ENCODE measurements around the gene ARHGAP45.
"Not testable (repeated sequence)": the region's sequence is repeated elsewhere in the genome, so short reads cannot be mapped to it uniquely, and the experiment has no call there.

ARHGAP45 gene

DNA sequence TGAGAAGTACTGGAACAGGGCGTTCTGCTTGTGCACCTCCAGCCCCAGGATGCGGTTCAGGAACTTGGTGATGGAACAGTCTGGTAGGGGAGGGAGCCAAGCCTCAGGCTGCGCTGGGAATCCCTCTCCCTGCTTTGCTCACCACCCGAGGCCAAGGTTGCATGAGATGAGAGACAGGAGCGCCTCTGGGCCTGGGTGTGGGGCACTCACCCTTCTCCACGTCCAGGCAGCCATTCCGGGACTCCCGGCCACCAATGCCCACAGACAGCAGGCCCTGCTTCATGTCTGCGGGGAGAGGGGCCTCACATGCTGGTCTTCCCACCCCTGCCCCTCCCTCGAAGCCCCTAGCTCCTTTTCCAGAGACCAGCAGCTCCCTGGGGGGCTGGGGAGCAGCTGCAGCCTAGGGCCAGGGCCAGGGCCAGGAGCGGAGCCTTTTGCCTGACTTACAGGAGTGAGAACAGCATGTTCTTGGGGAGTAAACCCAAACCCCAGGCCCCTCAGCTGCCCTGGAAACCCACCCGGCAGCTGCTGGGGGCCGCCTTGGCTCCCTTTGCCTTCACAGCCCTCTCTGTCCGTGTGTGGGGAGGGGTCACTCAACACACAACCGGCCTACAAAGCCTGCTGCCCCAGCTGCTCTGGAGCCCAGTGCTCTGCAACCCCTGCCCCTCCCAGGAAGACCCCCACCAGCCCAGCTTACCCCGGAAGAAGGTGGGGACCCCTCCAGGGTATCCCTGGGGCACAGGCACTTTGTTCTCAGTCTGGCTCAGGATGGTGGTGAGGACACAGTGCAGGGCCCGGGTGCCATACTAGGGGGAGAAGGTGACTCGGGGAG is 44.1 kb downstream of the ARHGAP45 start:
- Mint-ChIP-seq H3K27ac (no peak overlapping the region), H3K4me3 (no peak overlapping the region), H3K36me3 (ENCODE audit: low read depth) (peaks cover 95% of the 10 kb centered on the region), H3K4me1 (ENCODE audit: low read depth) (peaks cover 42% of the 10 kb centered on the region), H3K27me3 (no peaks in the 10 kb centered on the region), H3K9me3 (no peaks in the 10 kb centered on the region)
- intact Hi-C loops (cut with micrococcal nuclease): loop anchor here (5.0 kb wide), 1 partner anchor 81 kb away; no protein-coding TSS in a partner anchor

DNA sequence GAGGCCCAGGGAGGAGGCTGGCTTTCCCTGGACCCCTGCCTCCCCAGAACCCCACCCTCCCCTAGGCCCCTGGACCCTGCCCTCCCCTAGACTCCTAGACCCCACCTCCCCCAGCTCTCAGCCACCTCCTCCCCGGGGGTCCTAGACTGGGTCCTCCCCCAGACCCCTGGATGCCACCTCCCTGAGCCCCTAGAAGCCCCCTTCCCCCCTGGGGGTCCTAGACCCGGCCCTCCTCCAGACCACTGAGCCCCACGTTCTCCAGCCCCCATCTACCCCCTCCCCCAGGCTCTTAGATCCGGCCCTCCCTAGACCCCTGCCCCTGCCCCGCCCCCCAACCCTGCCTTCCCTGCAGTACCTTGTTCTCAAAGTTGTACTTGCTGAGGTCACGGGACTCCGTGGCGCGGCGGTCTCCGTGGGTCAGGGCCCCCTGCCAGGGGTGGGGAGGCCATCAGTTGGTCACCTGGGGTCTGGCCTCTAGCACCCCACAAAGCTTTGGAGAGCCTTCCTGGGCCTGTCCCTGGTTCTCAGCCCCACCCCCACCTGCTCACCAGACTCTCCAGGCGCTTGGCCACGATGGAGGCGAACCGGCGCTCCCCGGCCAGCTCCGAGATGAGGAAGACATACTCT is 44.8 kb downstream of the ARHGAP45 start:
- Mint-ChIP-seq H3K9me3 (no peaks in the 10 kb centered on the region), H3K4me3 (no peak overlapping the region), H3K36me3 (ENCODE audit: low read depth) (peaks cover 95% of the 10 kb centered on the region), H3K4me1 (ENCODE audit: low read depth) (peaks cover 36% of the 10 kb centered on the region), H3K27me3 (no peaks in the 10 kb centered on the region), H3K27ac (no peak overlapping the region)
- intact Hi-C loops (cut with micrococcal nuclease): loop anchor here (5.0 kb wide), 1 partner anchor 81 kb away; no protein-coding TSS in a partner anchor

DNA sequence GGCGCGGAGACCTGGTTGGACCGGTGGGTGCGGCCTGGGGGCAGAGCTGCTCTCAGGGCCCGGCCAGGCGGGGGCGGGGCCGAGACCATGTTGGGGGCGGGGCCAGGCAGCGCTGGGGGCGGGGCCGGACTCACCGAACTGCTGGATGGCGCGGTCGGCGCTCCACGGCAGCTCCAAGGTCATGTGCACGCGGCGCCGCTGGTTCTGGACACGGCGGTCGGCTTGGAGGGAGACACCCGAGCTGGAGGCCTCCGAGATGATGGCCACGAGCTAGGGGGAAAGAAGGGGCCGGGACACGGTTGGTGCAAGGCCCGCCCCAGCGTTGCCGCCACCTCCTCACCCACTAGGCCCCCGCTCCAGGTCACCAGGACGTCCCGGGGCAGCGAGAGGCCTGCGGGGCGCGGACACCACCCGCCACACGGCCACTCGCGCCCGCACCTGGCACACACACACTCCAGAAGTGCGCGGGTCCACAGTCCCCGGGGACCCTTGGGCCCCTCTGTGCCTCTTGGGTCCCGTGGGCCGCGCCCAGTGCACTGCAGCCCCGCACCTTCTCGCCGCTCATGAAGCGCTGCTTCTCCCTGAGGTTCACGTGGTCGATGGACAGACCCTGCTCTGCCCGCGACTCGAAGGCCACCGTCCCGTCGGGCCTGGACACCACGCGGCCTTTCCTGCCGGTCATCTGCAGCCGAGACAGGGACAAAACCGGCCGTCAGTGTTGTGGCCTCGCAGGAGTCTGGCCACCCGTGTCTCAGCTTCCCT is 45.5 kb downstream of the ARHGAP45 start:
- H3K36me3 Mint-ChIP-seq (ENCODE audit: low read depth): peaks cover 95% of the 10 kb centered on the region
- no peak overlapping the region for H3K4me3 Mint-ChIP-seq
- H3K4me1 Mint-ChIP-seq (ENCODE audit: low read depth): peaks cover 33% of the 10 kb centered on the region
- peak overlapping the region; percentile 67 for H3K27ac Mint-ChIP-seq
- no peaks in the 10 kb centered on the region for H3K9me3 Mint-ChIP-seq
- intact Hi-C loops (cut with micrococcal nuclease): loop anchor here (5.0 kb wide), 1 partner anchor 80 kb away; no protein-coding TSS in a partner anchor
- H3K27me3 Mint-ChIP-seq: no peaks in the 10 kb centered on the region

DNA sequence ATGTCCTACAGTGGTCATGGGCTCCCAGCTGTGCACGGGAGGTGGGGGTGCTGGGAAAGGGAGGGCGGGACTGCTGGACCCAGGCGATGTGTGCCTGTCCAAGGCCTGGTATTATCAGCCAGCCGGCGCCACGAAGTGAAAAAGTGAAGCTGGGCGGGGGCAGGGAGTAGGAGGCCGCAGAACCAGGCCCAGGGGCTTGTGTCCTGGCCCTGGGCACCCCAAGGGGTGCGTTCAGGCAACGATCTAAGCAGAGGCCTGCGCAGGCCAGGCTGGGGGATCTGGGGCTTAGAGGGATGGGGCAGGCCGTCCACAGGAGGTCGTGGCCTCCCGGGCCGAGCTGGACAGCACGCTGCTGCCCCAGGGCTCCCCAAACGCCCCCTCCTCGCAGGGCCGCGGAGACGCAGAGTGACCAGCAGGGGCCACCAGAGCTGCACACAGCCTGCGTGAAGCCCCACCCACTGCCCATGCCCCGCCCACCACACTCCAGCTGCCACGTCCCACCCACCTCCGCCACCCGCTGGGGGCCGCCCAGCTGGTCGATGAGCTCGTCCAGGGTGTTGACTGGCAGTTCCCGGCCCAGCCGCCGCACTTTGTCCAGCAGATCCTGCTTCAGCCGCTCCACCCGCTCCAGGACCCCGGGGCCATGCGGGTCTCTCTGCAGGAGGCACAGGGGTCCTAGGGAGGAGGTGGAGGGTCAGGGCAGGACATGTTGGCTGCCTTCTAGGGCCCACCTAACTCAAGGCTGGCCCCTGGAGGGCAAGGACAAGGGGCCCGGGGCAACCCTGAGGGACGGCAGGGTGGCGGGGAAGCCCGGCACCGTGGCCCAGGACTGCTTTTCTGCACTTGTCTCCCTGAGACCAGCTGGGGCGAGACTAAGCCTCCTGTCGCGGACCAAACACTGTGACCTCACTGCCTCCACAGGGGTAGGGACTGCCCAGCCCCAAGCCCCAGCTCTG is 46.3 kb downstream of the ARHGAP45 start:
- Mint-ChIP-seq H3K4me1 (ENCODE audit: low read depth) (peaks cover 34% of the 10 kb centered on the region), H3K9me3 (no peaks in the 10 kb centered on the region), H3K36me3 (ENCODE audit: low read depth) (peaks cover 100% of the 10 kb centered on the region), H3K27me3 (no peaks in the 10 kb centered on the region), H3K27ac (peak overlapping the region; percentile 67), H3K4me3 (no peak overlapping the region)
- intact Hi-C loops (cut with micrococcal nuclease): loop anchor here (5.0 kb wide), 1 partner anchor 79 kb away; no protein-coding TSS in a partner anchor

DNA sequence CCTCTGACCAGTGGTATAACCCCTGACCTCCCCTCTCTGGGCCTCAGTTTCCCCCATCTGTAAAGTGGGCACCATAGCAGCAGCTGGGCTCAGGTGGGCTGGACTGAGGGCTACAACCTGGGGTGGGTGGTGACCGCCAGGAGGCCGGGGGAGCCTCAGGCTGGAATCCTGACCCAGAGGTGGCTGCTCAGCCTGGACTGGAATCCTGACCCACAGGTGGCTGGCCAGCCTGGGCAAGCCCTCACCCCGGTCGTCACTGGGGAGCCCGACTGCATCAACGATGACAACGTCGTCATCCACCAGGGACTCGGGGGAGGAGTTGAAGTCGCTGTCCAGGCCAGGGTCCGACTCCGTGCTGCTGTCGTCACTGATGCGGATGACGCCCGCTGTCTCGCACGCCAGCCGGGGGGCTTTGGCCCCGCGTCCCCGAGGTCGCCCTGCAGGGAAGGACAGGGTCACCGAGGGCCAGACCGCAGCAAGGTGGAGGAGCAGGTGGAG is 47.1 kb downstream of the ARHGAP45 start:
- Mint-ChIP-seq H3K4me3 (no peak overlapping the region), H3K9me3 (no peaks in the 10 kb centered on the region), H3K27me3 (no peaks in the 10 kb centered on the region), H3K36me3 (ENCODE audit: low read depth) (peaks cover 100% of the 10 kb centered on the region), H3K27ac (peak overlapping the region; percentile 67), H3K4me1 (ENCODE audit: low read depth) (peaks cover 41% of the 10 kb centered on the region)
- intact Hi-C loops (cut with micrococcal nuclease): loop anchor here (5.0 kb wide), 1 partner anchor 78 kb away; no protein-coding TSS in a partner anchor

DNA sequence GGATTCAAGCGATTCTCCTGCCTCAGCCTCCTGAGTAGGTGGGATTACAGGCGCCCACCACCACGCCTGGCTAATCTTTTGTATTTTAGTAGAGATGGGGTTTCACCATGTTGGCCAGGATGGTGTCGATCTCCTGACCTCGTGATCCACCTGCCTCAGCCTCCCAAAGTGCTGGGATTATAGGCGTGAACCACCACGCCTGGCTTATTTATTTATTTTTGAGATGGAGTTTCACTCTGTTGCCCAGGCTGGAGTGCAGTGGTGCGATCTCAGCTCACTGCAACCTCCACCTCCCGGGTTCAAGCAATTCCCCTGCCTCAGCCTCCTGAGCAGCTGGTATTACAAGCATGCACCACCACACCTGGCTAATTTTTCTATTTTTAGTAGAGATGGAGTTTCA is 47.8 kb downstream of the ARHGAP45 start:
- not testable (repeated sequence) for H3K9me3 Mint-ChIP-seq, H3K27me3 Mint-ChIP-seq, H3K4me3 Mint-ChIP-seq
- Mint-ChIP-seq H3K36me3 (ENCODE audit: low read depth) (peaks cover 100% of the 10 kb centered on the region), H3K27ac (peak overlapping the region; percentile 67), H3K4me1 (ENCODE audit: low read depth) (peaks cover 41% of the 10 kb centered on the region)
- intact Hi-C loops (cut with micrococcal nuclease): loop anchor here (5.0 kb wide), 1 partner anchor 78 kb away; no protein-coding TSS in a partner anchor

DNA sequence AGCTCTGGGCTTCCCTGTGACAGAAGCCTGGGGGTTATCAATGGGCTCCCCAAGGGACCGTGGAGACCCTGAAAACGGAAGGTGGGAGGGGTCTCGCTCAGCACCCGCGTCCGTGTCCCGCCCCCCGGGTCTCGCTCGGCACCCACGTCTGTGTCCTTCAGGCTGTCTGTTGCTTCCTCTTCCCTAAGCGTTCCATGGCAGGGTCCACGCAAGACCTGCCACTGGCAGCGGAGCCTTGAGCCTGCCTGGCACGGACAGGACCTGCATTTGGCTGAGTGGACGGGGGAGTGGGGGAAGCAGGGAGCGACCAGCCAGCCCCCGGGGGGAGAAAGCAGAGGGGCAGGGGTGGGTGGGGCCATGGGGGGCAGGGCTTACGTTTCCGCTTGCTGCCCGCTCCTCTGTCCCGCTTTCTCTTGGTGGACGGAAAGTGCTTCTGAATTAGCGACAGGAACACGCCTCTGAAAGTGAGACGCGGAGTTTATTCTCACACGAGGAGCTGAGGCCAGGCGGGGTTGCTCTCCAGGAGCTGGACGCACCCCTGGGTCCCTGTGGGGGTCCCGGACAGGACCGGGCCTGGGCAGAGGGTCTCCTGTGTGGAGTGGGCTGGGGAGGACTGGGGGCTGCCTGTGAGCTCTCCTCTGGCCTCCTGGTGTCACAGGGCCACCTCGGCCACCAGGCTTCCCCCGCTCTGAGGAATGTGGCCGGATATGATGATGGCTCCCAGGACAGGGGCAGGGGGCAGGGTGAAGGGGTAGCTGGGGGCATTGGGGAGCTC is 48.9 kb downstream of the ARHGAP45 start:
- peaks cover 41% of the 10 kb centered on the region for H3K4me1 Mint-ChIP-seq (ENCODE audit: low read depth)
- peaks cover 100% of the 10 kb centered on the region for H3K36me3 Mint-ChIP-seq (ENCODE audit: low read depth)
- no peaks in the 10 kb centered on the region for H3K27me3 Mint-ChIP-seq
- no peak overlapping the region for H3K27ac Mint-ChIP-seq
- no peak overlapping the region for H3K4me3 Mint-ChIP-seq
- H3K9me3 Mint-ChIP-seq: no peaks in the 10 kb centered on the region
- intact Hi-C loops (cut with micrococcal nuclease): no loop called here

DNA sequence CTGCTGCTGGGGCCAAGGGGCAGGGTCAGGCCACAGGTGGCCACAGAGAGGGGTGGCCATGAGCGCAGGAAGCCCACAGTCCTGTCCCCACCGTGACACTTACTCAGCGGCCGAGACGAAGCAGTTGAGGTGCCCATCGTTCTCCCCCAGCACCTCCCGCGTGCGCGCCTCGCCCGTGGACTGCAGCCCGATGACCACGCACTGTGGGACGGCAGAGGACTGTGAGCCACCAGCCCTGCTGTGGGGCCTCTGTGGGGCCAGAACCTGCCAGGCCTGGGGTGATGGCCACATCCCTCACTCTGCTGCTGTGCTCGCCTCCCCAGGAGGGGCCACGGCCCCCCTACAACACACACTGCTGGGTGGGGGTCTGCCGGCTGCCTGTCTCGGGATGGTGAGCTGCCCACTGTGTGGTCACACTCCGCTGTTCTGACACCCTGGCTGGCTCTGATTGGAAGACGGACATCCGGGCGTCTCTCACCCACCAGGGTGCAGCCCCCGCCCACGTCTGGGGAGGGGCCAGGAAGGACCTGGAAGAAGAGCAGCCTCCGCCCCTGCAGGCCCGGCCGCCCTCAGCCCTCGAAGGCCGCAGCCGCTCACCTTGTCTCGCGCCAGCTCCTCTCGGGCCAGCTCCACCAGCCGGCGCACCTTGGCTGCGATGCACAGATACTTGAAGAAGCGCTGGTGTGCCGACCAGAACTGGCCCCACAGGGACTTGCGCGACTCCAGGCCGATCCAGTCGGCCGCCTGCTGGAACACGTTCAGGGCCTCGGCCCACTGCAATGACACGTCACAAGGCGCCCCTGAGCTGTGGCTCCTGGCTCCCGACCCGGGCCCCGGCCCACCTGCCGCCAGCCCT is 50.0 kb downstream of the ARHGAP45 start:
- no peak overlapping the region for H3K4me3 Mint-ChIP-seq
- intact Hi-C loops (cut with micrococcal nuclease): no loop called here
- peaks cover 41% of the 10 kb centered on the region for H3K4me1 Mint-ChIP-seq (ENCODE audit: low read depth)
- H3K27me3 Mint-ChIP-seq: no peaks in the 10 kb centered on the region
- H3K36me3 Mint-ChIP-seq (ENCODE audit: low read depth): peaks cover 100% of the 10 kb centered on the region
- no peaks in the 10 kb centered on the region for H3K9me3 Mint-ChIP-seq
- no peak overlapping the region for H3K27ac Mint-ChIP-seq

DNA sequence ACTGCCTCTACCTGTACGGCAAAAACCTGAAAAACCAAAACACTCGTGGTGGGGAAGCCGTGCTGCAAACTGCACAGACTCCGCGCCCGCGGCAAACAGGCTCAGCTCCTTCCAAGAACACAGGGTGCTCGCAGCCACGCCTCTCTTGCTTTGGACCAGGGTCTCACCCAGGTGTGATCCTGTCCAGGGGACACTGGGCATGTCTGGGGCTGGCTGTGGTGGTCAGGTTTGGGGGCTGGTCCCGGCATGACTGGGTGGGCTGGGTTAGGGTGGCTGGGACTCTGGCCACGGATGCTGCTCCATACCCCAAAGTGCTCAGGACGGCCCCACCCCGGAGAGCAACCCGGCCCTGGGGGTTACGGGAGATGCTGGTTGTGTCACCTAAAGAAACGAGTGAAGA is 50.7 kb downstream of the ARHGAP45 start:
- intact Hi-C loops (cut with micrococcal nuclease): no loop called here
- no peaks in the 10 kb centered on the region for H3K27me3 Mint-ChIP-seq
- peaks cover 40% of the 10 kb centered on the region for H3K4me1 Mint-ChIP-seq (ENCODE audit: low read depth)
- no peak overlapping the region for H3K4me3 Mint-ChIP-seq
- no peaks in the 10 kb centered on the region for H3K9me3 Mint-ChIP-seq
- peaks cover 100% of the 10 kb centered on the region for H3K36me3 Mint-ChIP-seq (ENCODE audit: low read depth)
- no peak overlapping the region for H3K27ac Mint-ChIP-seq

DNA sequence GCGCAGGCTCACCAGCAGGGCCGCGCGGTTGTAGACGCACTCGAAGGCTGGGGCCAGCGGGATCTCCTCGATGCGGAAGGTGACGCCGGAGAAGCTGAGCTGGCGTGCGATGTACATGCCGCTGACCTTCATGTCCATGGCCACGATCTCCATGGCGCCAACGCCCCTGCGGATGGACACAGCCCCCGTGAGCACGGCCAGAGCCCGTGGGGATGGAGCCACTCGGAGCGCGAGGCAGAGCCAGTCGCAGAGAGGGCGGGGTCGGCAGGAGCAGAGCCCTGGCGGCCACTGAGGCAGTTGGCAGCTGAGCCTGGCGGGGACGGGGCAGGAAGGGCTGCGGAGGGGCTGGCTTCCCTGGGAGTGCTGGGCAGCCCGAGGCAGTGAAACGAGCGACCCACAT is 52.0 kb downstream of the ARHGAP45 start:
- H3K4me1 Mint-ChIP-seq (ENCODE audit: low read depth): peaks cover 40% of the 10 kb centered on the region
- no peak overlapping the region for H3K4me3 Mint-ChIP-seq
- no peaks in the 10 kb centered on the region for H3K9me3 Mint-ChIP-seq
- intact Hi-C loops (cut with micrococcal nuclease): no loop called here
- H3K36me3 Mint-ChIP-seq (ENCODE audit: low read depth): peaks cover 100% of the 10 kb centered on the region
- H3K27me3 Mint-ChIP-seq: no peaks in the 10 kb centered on the region
- H3K27ac Mint-ChIP-seq: no peak overlapping the region

DNA sequence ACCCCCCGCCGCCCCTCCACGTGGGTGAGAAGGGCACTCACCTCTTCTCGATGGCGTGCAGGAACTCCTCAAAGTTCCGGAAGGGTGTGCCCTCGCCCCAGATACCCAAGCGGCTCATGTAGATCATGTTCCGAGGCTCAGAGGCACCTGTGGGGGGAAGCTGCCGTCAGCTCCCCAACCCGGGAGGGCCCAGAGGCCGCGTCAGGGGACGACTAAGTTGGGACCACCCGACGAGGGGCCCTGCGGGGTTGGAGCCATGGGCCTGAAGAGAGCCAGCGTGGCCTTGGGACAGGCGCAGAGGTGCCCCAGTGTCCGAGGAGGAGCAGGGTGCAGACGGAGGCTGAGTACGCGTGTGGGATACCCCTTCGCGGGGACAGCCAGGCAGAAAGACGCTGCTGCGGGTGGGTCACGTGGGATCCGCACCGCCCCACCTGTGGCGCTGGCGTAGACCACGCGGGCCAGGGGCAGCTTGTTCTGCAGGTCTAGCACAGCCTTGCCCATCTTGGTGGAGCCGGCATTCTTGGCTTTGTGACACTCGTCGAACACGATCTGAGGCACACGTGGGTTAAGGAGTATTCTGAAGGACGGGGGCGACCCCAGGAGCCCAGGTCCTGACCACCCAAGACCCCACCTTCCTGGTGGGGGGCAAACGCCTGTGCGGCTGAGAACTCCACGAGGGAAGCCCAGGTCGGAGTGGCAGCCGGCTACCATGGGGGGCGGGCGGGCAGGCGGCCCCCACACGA is 52.7 kb downstream of the ARHGAP45 start:
- Mint-ChIP-seq H3K27me3 (no peaks in the 10 kb centered on the region), H3K36me3 (ENCODE audit: low read depth) (peaks cover 100% of the 10 kb centered on the region)

More for the DNA sequence above, 52.7 kb downstream of the ARHGAP45 start:
- Mint-ChIP-seq H3K27ac (no peak overlapping the region), H3K4me3 (no peak overlapping the region), H3K9me3 (no peaks in the 10 kb centered on the region), H3K4me1 (ENCODE audit: low read depth) (peaks cover 42% of the 10 kb centered on the region)
- intact Hi-C loops (cut with micrococcal nuclease): no loop called here

All from dendritic cell treated with granulocyte-macrophage colony-stimulating factor and Interleukin-4, amounts not matched to agents 40 ng/mL and 50 ng/mL, for 4 days (primary cell).